Pericardium fibroblast (primary cell): ENCODE data around the gene PSG1. TPM values are rescaled to one million over a fixed set of nuclear protein-coding genes. Genes with fewer than 3 reads are reported as not detected.

Source experiments
- total RNA-seq: library from RNA; depleted of rRNA; stranded (reverse); fragments of >200 nt; gene quantifications from 2 replicates; pipeline ENCODE4 v1.2.3, GENCODE V29; 2015

Gene PSG1
- total RNA-seq: not detected in 2 replicates

GRCh38 chr19:42879613-42880012 lies at the start of gene PSG1:
Gene PSG1 (minus strand): TSS chr19:42879713. CDS start chr19:42879581, 132 bp downstream.

GRCh38 chr19:42917634-42918033 lies 38.1 kb upstream of the PSG1 start, which contains the start of gene PSG6:
Gene PSG6 (minus strand): TSS chr19:42917894. CDS start chr19:42917792, 102 bp downstream.

Other genes with a start within 250 kb of the PSG1 start
- gene PSG3, start 139.2 kb downstream of the PSG1 start, total RNA-seq: not detected in 2 replicates
- not detected in 2 replicates for gene PSG8, start 114.0 kb downstream of the PSG1 start, total RNA-seq
- not detected in 2 replicates for gene PSG6, start 38.2 kb upstream of the PSG1 start, total RNA-seq
- not detected in 2 replicates for gene PSG7, start 57.5 kb upstream of the PSG1 start, total RNA-seq
- not detected in 2 replicates for gene PSG11, start 146.8 kb upstream of the PSG1 start, total RNA-seq
- not detected in 2 replicates for gene PSG2, start 203.0 kb upstream of the PSG1 start, total RNA-seq